ENCODE data around the gene SPRR4. TPM values are rescaled to one million over a fixed set of nuclear protein-coding genes. Genes with fewer than 3 reads are reported as not detected.

SPRR4 gene
- total and polyA plus RNA-seq, 12 donors, result not detected

- H3K36me3 ChIP-seq, result no peaks in the 10 kb centered on the region
- H3K4me1 ChIP-seq, result no peaks in the 10 kb centered on the region
- TF ChIP-seq CTCF (IDR thresholded peaks at IDR 0.05), result no peak
- no peak overlapping the region for H3K27ac ChIP-seq
- peaks cover 0 to 14% (median 4%) of the 10 kb centered on the region in 7 donors for H3K27me3 ChIP-seq
- ATAC-seq (no peak), DNase-seq (no peak)
- H3K4me3 ChIP-seq, result no peak overlapping the region
- 69 to 72% methylated on average over 1 of the region's 1 CpG for WGBS, 2 donors
- intact Hi-C loops (cut with DNase I), result no loop called here
- no peaks in the 10 kb centered on the region for H3K9me3 ChIP-seq
Observed at GRCh38 chr1:152980676-152981075, 10.2 kb downstream of the SPRR4 start.

- TF ChIP-seq CTCF (IDR thresholded peaks at IDR 0.05), result no peak
- 79 to 80% methylated on average over 6 of the region's 6 CpGs for WGBS, 2 donors
- Histone ChIP-seq H3K36me3 (no peaks in the 10 kb centered on the region), H3K4me3 (no peak overlapping the region), H3K27me3 (peaks cover 0 to 12% (median 4%) of the 10 kb centered on the region in 7 donors), H3K27ac (no peak overlapping the region), H3K4me1 (no peaks in the 10 kb centered on the region), H3K9me3 (no peaks in the 10 kb centered on the region)
- ATAC-seq (no peak), DNase-seq (no peak)
- intact Hi-C loops (cut with DNase I), result no loop called here
Observed at GRCh38 chr1:152981146-152981871, 10.9 kb downstream of the SPRR4 start.

GRCh38 chr1:152982076-152982475 is 11.6 kb downstream of the SPRR4 start:
- 57 to 73% methylated on average over 4 of the region's 4 CpGs for WGBS, 2 donors
- no peak for TF ChIP-seq CTCF (IDR thresholded peaks at IDR 0.05)
- H3K9me3 ChIP-seq, result no peaks in the 10 kb centered on the region

GRCh38 chr1:152983234-152983633 is 12.8 kb downstream of the SPRR4 start:
- TF ChIP-seq CTCF (IDR thresholded peaks at IDR 0.05), result no peak
- intact Hi-C loops (cut with DNase I), result no loop called here
- no peaks in the 10 kb centered on the region for H3K36me3 ChIP-seq

More at GRCh38 chr1:152982076-152982475, 11.6 kb downstream of the SPRR4 start:
- DNase-seq, result no peak
- Histone ChIP-seq H3K4me3 (no peak overlapping the region), H3K27me3 (peaks cover 0 to 12% (median 4%) of the 10 kb centered on the region in 7 donors), H3K36me3 (no peaks in the 10 kb centered on the region), H3K27ac (no peak overlapping the region), H3K4me1 (no peaks in the 10 kb centered on the region)
- intact Hi-C loops (cut with DNase I), result no loop called here
- no peak for ATAC-seq

More at GRCh38 chr1:152983234-152983633, 12.8 kb downstream of the SPRR4 start:
- H3K9me3 ChIP-seq, result peaks cover 0 to 5% (median 0%) of the 10 kb centered on the region in 11 donors
- no peak for ATAC-seq
- H3K4me3 ChIP-seq, result no peak overlapping the region
- peaks cover 0 to 12% (median 4%) of the 10 kb centered on the region in 7 donors for H3K27me3 ChIP-seq
- no peak overlapping the region for H3K27ac ChIP-seq
- H3K4me1 ChIP-seq, result no peaks in the 10 kb centered on the region
- no peak for DNase-seq

Data from heart right ventricle (tissue), 16 donors.